ENCODE data around the gene TMEM176B. TPM values are rescaled to one million over a fixed set of nuclear protein-coding genes. Genes with fewer than 3 reads are reported as not detected.

The TMEM176B gene
- total RNA-seq, result 10 to 100 TPM in 8 of 9 donors, 1 to 10 TPM in 1; 1.8 to 99.1 (median 39.7) TPM
- 10 to 100 TPM; 12.0 to 33.6 (median 12.6) TPM for polyA plus RNA-seq
- long read RNA-seq, donor 1, result 0 reads
- long read RNA-seq, donor 2, result 0 reads
- long read RNA-seq, donor 3, result 0 reads
- long read RNA-seq, donor 4, transcript TMEM176B-201 (7 exons, 1,129 nt), result major isoform, 12 of 16 reads
- long read RNA-seq, donor 4, partial matches to known transcripts, result 0 of 16 reads
- long read RNA-seq, donor 4, other reads (novel, unspliced or antisense), result 2 of 16 reads
- long read RNA-seq, donor 5, transcript TMEM176B-201 (7 exons, 1,129 nt), result major isoform, 63 of 72 reads
- long read RNA-seq, donor 5, partial matches to known transcripts, result 0 of 72 reads
- long read RNA-seq, donor 5, other reads (novel, unspliced or antisense), result 6 of 72 reads
- long read RNA-seq, donor 6, transcript TMEM176B-201 (7 exons, 1,129 nt), result major isoform, 26 of 32 reads
- long read RNA-seq, donor 6, partial matches to known transcripts, result 0 of 32 reads
- long read RNA-seq, donor 6, other reads (novel, unspliced or antisense), result 1 of 32 reads
- long read RNA-seq, donor 7, partial matches to known transcripts, result 0 of 2 reads
- long read RNA-seq, donor 7, other reads (novel, unspliced or antisense), result 0 of 2 reads
- long read RNA-seq, donor 8, transcript TMEM176B-201 (7 exons, 1,129 nt), result major isoform, 7 of 35 reads
- long read RNA-seq, donor 8, partial matches to known transcripts, result 22 of 35 reads
- long read RNA-seq, donor 8, other reads (novel, unspliced or antisense), result 5 of 35 reads
- long read RNA-seq, donor 9, partial matches to known transcripts, result 0 of 1 reads
- long read RNA-seq, donor 9, other reads (novel, unspliced or antisense), result 0 of 1 reads
- long read RNA-seq, donor 10, partial matches to known transcripts, result 5 of 8 reads
- long read RNA-seq, donor 10, other reads (novel, unspliced or antisense), result 0 of 8 reads

DNA sequence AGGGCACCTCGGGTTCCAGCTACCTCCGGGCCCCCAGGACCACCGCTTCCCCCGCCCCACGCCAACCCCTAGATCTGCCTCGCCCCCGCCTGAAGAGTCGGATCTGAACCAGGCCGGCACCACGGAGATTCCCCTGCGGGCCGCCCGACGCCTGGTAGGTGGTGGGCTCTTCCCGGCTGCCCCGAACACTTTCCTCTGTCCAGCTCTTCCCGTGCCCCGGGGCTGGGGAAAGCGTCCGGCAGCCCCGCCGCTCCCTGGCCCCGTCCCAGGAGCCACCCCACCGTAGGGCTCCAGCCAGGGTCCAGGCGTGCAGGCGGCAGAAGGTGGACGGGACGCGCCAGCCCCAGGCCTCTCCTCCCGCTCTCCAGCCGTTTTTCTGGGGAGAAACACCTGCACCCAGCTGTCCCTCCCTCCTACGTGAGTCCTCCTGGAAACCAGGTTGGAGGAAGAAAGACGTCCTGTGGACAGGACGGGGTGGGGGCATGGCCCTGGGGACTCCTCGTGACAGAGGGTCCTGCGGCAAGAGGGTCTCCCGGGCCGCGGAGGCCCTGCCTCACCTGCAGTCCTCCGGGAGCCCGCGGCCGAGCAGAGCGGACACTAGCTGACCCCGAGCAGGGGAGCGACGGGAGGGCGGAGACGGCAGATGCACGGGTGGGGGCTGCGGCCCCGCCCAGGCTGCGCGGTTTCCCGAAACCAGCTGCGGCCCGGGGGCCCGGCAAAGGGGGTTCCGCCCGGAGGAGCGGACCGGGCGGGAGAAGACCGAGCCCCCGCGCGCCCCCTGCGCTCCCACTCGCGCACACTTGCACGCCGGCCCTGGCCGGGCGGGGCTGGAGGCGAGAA lies at the start of gene TMEM176B:
TSS of gene TMEM176B (minus strand) at position 624 of the 840 bp plus-strand sequence. CDS start 3,795 bp downstream, outside the sequence.
- Histone ChIP-seq H3K4me3 (peak within 1 kb of the TSS in 3 of 4 donors; percentile 10 to 70 (median 29)), H3K36me3 (replicated peaks in 1 of 2) (no peaks in the 10 kb centered on the region), H3K27ac (peak within 1 kb of the TSS in 2 of 5 donors; percentile 47 to 61), H3K4me1 (replicated peaks in 1 of 2) (peaks cover 0 to 3% of the 10 kb centered on the region in 2 donors), H3K27me3 (peaks cover 9% of the 10 kb centered on the region), H3K9me3 (replicated peaks in 1 of 3) (no peaks in the 10 kb centered on the region)
- WGBS, 4 donors, result 17 to 61% (median 36%) methylated on average over 6 to 75 of the region's 75 CpGs
- TF ChIP-seq, protein P1, sequence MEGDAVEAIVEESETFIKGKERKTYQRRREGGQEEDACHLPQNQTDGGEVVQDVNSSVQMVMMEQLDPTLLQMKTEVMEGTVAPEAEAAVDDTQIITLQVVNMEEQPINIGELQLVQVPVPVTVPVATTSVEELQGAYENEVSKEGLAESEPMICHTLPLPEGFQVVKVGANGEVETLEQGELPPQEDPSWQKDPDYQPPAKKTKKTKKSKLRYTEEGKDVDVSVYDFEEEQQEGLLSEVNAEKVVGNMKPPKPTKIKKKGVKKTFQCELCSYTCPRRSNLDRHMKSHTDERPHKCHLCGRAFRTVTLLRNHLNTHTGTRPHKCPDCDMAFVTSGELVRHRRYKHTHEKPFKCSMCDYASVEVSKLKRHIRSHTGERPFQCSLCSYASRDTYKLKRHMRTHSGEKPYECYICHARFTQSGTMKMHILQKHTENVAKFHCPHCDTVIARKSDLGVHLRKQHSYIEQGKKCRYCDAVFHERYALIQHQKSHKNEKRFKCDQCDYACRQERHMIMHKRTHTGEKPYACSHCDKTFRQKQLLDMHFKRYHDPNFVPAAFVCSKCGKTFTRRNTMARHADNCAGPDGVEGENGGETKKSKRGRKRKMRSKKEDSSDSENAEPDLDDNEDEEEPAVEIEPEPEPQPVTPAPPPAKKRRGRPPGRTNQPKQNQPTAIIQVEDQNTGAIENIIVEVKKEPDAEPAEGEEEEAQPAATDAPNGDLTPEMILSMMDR (IDR thresholded peaks at IDR 0.05), result no peak
- TF ChIP-seq POLR2A (IDR thresholded peaks at IDR 0.05), result no peak
- DNase-seq, result peak in 3 of 7 donors; percentile 38 to 50 (median 47)
- intact Hi-C loops (cut with DNase I), result no loop called here

DNA sequence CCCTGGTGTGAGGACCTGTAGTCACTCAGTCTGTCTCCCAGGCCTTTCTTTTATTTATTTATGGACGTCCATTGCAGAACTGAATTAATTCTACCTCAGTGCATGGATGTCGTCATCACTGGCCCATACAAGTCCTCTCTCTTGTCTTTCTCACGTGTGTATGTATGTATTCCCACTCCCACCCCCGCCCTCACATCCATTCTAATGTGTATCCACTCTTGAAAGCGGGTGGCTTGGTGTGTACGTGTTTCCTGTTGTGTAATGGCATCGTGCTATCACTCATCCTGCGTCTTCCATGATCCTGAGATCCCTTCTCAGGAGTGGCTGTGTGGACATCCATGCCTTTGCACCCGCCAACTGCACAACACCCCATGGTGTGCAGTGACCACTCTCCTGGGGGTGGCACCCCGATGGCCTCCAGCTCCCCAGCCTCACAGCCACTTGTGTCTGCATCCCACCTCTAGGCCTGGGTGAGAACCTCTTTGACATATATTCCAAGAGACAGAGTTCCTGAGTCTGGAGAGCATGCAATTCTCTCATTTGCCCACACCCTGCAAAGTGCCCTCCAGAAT lies 49.1 kb upstream of the TMEM176B start:
- Histone ChIP-seq H3K36me3 (replicated peaks in 1 of 2) (no peaks in the 10 kb centered on the region), H3K4me1 (replicated peaks in 1 of 2) (no peaks in the 10 kb centered on the region), H3K27me3 (no peaks in the 10 kb centered on the region), H3K4me3 (no peak overlapping the region), H3K27ac (no peak overlapping the region), H3K9me3 (replicated peaks in 1 of 3) (no peaks in the 10 kb centered on the region)
- TF ChIP-seq POLR2A (IDR thresholded peaks at IDR 0.05), result no peak
- TF ChIP-seq, protein P1 (IDR thresholded peaks at IDR 0.05), result no peak
- peak in 2 of 7 donors; percentile 7 to 28 for DNase-seq
- intact Hi-C loops (cut with DNase I), result no loop called here
- 80 to 88% (median 83%) methylated on average over 9 to 10 of the region's 10 CpGs for WGBS, 4 donors

DNA sequence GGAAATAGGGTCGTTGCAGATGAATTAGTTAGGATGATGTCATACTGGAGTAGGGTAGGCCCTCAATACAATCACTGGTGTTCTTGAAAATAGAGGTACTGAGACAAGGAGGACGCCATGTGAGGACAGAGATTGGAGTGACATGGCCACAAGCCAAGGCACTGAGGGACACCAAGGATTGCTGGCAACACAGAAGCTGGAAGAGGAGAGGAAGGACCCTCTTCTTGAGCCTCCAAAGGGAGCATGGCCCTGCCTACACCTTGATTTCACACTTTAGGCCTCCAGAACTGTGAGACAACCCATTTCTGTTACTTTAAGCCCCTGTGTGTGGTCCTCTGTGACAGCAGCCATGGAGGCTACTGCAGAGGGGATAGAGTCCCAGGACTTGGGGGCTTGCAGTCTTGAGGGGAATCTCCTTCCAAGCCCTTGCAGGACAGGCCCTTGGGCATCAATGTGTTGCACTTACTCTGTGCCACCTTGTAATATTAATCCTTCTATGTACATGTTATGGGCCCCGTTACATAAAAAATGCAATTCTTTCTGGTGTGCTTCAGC lies 48.5 kb upstream of the TMEM176B start:
- intact Hi-C loops (cut with DNase I), result no loop called here
- Histone ChIP-seq H3K4me3 (no peak overlapping the region), H3K36me3 (replicated peaks in 1 of 2) (no peaks in the 10 kb centered on the region), H3K9me3 (replicated peaks in 1 of 3) (no peaks in the 10 kb centered on the region), H3K4me1 (replicated peaks in 1 of 2) (no peaks in the 10 kb centered on the region), H3K27ac (no peak overlapping the region), H3K27me3 (no peaks in the 10 kb centered on the region)
- no peak for TF ChIP-seq POLR2A (IDR thresholded peaks at IDR 0.05)
- TF ChIP-seq, protein P1 (IDR thresholded peaks at IDR 0.05), result no peak
- 81 to 93% (median 89%) methylated on average over 3 of the region's 3 CpGs for WGBS, 4 donors
- peak in 2 of 7 donors; percentile 2 to 21 for DNase-seq
